ENCODE results near the gene LGALS3BP.

The LGALS3BP gene, protein sequence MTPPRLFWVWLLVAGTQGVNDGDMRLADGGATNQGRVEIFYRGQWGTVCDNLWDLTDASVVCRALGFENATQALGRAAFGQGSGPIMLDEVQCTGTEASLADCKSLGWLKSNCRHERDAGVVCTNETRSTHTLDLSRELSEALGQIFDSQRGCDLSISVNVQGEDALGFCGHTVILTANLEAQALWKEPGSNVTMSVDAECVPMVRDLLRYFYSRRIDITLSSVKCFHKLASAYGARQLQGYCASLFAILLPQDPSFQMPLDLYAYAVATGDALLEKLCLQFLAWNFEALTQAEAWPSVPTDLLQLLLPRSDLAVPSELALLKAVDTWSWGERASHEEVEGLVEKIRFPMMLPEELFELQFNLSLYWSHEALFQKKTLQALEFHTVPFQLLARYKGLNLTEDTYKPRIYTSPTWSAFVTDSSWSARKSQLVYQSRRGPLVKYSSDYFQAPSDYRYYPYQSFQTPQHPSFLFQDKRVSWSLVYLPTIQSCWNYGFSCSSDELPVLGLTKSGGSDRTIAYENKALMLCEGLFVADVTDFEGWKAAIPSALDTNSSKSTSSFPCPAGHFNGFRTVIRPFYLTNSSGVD

DNA sequence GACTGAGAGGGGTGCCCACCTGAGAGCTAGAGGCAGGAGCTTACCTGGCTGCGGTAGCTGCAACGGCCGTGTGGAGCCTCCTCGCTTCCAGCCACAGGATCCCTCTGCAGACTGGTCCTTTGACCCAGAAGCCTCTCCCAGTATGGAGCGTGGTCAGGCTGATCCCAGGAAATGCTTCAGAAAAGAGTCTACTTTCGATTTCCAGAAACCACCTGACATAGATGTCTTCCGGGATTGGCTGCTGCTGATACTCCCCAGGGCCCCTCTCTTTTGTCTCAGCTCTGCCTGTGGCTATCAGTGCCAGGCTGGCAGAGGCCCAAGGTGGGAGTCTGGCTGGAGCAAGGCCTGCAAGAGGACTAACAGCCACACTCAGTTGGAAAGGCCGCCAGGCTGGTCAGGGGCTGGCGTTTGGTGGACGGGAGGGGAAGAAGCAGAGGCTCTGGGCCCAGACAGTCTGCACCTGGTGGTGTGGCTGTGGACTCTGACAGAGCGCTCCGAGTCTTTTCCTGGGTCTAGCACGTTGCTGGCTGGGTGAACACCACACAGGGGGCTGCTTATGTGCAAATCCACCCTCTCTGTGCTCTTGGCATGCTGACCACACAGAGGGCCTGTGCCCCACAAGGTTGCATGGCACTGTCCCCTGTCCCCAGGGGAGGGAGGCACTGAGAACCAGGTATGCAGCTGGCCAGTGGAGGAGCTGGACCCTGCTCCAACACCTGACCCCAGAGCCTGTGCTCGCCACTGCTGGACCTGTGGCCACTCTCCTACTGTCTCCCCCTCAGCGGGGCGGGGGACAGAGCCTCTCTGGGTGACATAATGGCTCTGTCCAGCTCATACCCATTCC, at the start of gene LGALS3BP:
Gene LGALS3BP, minus strand, starts transcription at position 144 of the 844 bp plus-strand sequence. CDS start 2,732 bp downstream, outside the sequence.
- no peak for TF ChIP-seq ZFX (IDR thresholded peaks at IDR 0.05)
- no peak for TF ChIP-seq CTCF (conservative IDR thresholded peaks at IDR 0.05)
- H3K27ac ChIP-seq: no peak within 1 kb of the TSS

DNA sequence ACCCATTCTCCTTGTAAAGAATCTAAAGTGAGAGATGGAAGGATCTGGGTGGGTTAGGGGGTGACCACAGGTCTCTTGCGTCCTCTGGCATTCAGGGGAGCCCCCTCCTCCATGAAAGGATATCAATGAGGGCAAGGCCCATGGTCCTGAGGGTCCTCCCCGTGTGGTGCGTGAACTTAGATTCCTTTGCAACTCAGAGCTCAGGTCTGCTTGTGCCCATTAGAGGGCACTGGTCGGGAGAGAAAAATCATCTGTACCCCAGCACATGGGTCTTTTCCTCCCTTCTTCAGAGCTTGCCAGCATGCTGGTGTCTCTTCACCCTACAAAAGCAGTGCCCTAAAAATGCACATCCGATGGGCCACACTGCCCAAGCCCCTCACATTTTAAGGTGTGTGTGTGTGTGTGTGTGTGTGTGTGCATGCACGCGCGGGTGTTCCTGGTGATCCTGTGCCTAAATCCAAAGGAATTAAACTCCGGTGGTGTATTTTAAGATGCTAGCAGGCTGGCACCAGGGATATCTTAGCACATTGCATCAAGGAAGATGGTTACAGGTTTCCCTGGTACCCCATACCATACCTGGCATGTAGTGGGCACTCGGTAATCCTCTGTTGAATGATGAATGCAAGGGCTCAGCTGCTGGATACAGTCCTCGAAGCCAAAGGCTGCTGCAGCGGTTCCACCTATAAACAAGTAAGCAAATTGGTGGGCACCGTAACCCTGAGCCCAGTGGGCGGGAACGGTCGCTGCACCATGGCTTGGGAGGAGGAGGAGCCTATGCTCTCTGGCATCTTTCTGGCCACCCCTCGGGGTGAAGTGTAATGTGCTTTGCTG, 49.0 kb upstream of the LGALS3BP start:
- no peak overlapping the region for H3K27ac ChIP-seq
- TF ChIP-seq CTCF (conservative IDR thresholded peaks at IDR 0.05) (no peak), ZFX (IDR thresholded peaks at IDR 0.05) (no peak)

- no peak overlapping the region for H3K27ac ChIP-seq
- TF ChIP-seq CTCF (conservative IDR thresholded peaks at IDR 0.05): no peak
- no peak for TF ChIP-seq ZFX (IDR thresholded peaks at IDR 0.05)
Measured at GRCh38 chr17:79027925-79028491, 48.3 kb upstream of the LGALS3BP start.

- no peak for TF ChIP-seq CTCF (conservative IDR thresholded peaks at IDR 0.05)
- TF ChIP-seq ZFX (IDR thresholded peaks at IDR 0.05): no peak
- H3K27ac ChIP-seq: 0 out of 2 replicates have a peak overlapping the region, but pooled peaks have one; percentile 4
Measured at GRCh38 chr17:79027274-79027924, 47.7 kb upstream of the LGALS3BP start.

GRCh38 chr17:79026376-79027273, 46.9 kb upstream of the LGALS3BP start:
- no peak for TF ChIP-seq ZFX (IDR thresholded peaks at IDR 0.05)
- TF ChIP-seq CTCF (conservative IDR thresholded peaks at IDR 0.05): no peak
- 0 out of 2 replicates have a peak overlapping the region, but pooled peaks have one; percentile 4 for H3K27ac ChIP-seq
